GM23248 (cell line): Measurements from ENCODE around the gene ABLIM2. TPM values are rescaled to one million over a fixed set of nuclear protein-coding genes. Genes with fewer than 3 reads are reported as not detected.

Experiments used
- DNase-seq: peaks from one replicate; pipeline ENCODE4 v3.0.0-alpha.2; 2015
- H2AFZ ChIP-seq: fragments of 200-600 bp; sonication (generic); 2 replicates; pipeline ENCODE4 v1.6.1; 2016; ENCODE audit warnings: antibody characterized with exemption
- H3F3A ChIP-seq: fragments of 200-600 bp; sonication (generic); 2 replicates; pipeline ENCODE4 v1.6.1; 2016; ENCODE audit warnings: mild to moderate bottlenecking, antibody characterized with exemption, mixed run types; ENCODE audit not compliant: insufficient read depth
- H3K27ac ChIP-seq: fragments of 200-600 bp; sonication (generic); 2 replicates; pipeline ENCODE4 v1.5.1; 2016; ENCODE audit warnings: mild to moderate bottlenecking
- H3K27me3 ChIP-seq: fragments of 200-600 bp; sonication (generic); replicated peaks from 2 replicates; pipeline ENCODE4 v1.6.1; 2016; ENCODE audit warnings: mild to moderate bottlenecking; ENCODE audit not compliant: insufficient read depth
- H3K36me3 ChIP-seq: fragments of 200-600 bp; sonication (generic); 2 replicates; pipeline ENCODE4 v1.6.1; 2016; ENCODE audit warnings: low read depth, mild to moderate bottlenecking
- H3K4me1 ChIP-seq: fragments of 200-600 bp; sonication (generic); 2 replicates; pipeline ENCODE4 v1.6.1; 2016; ENCODE audit warnings: mild to moderate bottlenecking; ENCODE audit not compliant: insufficient read depth
- H3K4me2 ChIP-seq: fragments of 200-600 bp; sonication (generic); one replicate; pipeline ENCODE4 v1.6.1; 2016; ENCODE audit warnings: mild to moderate bottlenecking; ENCODE audit not compliant: unreplicated experiment
- H3K4me3 ChIP-seq: fragments of 200-600 bp; sonication (generic); 2 replicates; pipeline ENCODE4 v1.5.1; 2016; ENCODE audit warnings: mild to moderate bottlenecking
- H3K79me2 ChIP-seq: fragments of 200-600 bp; sonication (generic); 2 replicates; pipeline ENCODE4 v1.6.1; 2016; ENCODE audit warnings: mild to moderate bottlenecking; ENCODE audit not compliant: insufficient read depth
- H3K9ac ChIP-seq: fragments of 200-600 bp; sonication (generic); 2 replicates; pipeline ENCODE4 v1.6.1; 2016; ENCODE audit warnings: mild to moderate bottlenecking
- H3K9me2 ChIP-seq: fragments of 200-600 bp; sonication (generic); 2 replicates; pipeline ENCODE4 v1.6.1; 2016; ENCODE audit warnings: mixed run types, mild to moderate bottlenecking, moderate library complexity; ENCODE audit not compliant: insufficient read depth
- H3K9me3 ChIP-seq: fragments of 200-600 bp; sonication (generic); one replicate; pipeline ENCODE4 v1.6.1; 2017; ENCODE audit warnings: low read depth
- H4K20me1 ChIP-seq: fragments of 200-600 bp; sonication (generic); 2 replicates; pipeline ENCODE4 v1.6.0; 2016; ENCODE audit not compliant: insufficient read depth
- EZH2 ChIP-seq: fragments of 200-600 bp; sonication (generic); IDR thresholded peaks from 2 replicates; pipeline ENCODE4 v1.6.1; 2018; ENCODE audit warnings: antibody characterized with exemption, mild to moderate bottlenecking; ENCODE audit not compliant: insufficient read depth, poor library complexity, severe bottlenecking
- EZH2phosphoT487 ChIP-seq: fragments of 200-600 bp; sonication (generic); IDR thresholded peaks from 2 replicates; pipeline ENCODE4 v1.6.1; 2018; ENCODE audit warnings: antibody characterized with exemption, moderate library complexity, mild to moderate bottlenecking, low read depth; ENCODE audit not compliant: insufficient read depth
- WGBS, 2 experiments: methylation state at CpG; one replicate each; pipeline ENCODE4 v1.1.6; 2015 to 2017; ENCODE audit warnings: low lambda C conversion rate in 2 of 2, low coverage in 1 of 2; ENCODE audit errors: missing lambda C conversion rate in 2 of 2; 5-methylcytosine and 5-hydroxymethylcytosine counted together
- in situ Hi-C: fragments of 300-500 bp; cut with MboI; formaldehyde crosslinking; loops from 2 replicates; pipeline ENCODE4 v1.15.0; 2020
- polyA plus RNA-seq: library from polyadenylated mRNA; unstranded; fragments of >200 nt; fragmentation: Nextera tagmentation; extraction: Ambion mirVana; gene quantifications from 2 replicates; pipeline ENCODE4 v1.2.1, GENCODE V29; 2016
- total RNA-seq: library from RNA; depleted of rRNA; stranded (reverse); fragments of >200 nt; shearing (Covaris generic); gene quantifications from 2 replicates; pipeline ENCODE4 v1.2.3, GENCODE V29; 2014

Gene ABLIM2
- total and polyA plus RNA-seq, 2 experiments from 2014 or later: not detected

DNA sequence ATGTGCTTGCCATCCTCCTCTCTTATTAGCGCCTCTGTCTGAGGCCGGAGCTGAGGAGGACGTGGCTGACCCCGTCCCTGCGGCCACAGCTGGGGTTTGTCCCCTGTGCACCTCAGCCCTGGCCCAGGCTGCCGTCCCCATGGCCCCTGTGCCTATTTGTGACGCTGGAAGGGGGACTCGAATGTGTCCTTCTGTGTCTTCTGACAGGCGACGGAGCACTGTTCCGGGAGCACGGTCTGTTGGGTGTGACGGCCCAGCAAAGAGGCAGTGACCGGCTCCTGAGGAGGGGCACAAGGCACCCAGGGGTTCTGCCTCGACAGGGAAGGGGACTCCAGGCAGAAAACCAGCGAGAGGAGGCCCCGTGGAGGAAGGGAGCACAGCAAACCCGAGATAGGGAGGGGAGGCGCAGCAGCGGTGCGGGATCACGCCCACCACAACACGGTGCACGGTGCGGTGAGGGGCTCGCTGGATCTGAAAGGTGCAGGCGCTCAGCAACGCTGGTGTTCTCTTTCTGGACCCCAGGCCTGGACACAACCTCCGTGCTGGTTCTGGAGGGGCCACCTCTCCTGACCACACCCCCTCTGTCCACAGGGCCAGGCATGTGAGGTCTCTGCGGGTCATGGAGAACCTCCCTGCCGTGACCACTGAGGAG, 46.1 kb upstream of the ABLIM2 start:
- WGBS, 2 experiments: 87 to 89% methylated on average over 27 to 31 of the region's 31 CpGs
- H3K79me2 ChIP-seq: no peaks in the 10 kb centered on the region

DNA sequence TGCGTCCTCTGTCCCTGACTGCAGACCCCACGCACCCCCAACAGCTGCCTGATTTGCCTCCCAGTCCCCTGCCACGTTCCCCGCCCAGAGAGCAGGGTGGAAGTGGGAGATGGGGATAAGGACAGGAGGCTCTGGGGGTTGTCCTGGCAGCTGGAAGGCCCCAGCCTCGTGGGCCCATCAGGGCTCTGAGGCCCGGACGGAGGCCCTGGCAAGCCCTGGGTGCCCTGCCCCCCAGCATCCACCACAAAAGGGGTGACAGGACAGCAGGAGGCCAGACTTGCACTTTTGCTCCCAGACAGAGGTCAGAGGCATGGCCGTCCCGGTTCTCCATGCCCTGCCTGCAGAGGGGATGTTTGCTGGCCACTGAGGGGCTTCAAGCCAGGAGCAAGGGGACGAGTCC, 45.2 kb upstream of the ABLIM2 start:
- Histone ChIP-seq H3K9me3 (no peaks in the 10 kb centered on the region), H3K4me3 (no peak overlapping the region), H3F3A (no peaks in the 10 kb centered on the region), H2AFZ (no peak overlapping the region), H3K9ac (no peak overlapping the region), H3K27me3 (no peaks in the 10 kb centered on the region), H4K20me1 (no peaks in the 10 kb centered on the region), H3K27ac (no peak overlapping the region), H3K79me2 (no peaks in the 10 kb centered on the region), H3K9me2 (no peaks in the 10 kb centered on the region), H3K4me2 (no peak overlapping the region), H3K4me1 (peaks cover 5% of the 10 kb centered on the region; the same call in 1 of the 2 replicates), H3K36me3 (no peaks in the 10 kb centered on the region)
- 77 to 82% methylated on average over 10 of the region's 10 CpGs for WGBS, 2 experiments
- TF ChIP-seq EZH2phosphoT487: no peak
- TF ChIP-seq EZH2: no peak
- in situ Hi-C loops: no loop called here
- no peak for DNase-seq

More for the DNA sequence above, 46.1 kb upstream of the ABLIM2 start:
- Histone ChIP-seq H2AFZ (no peak overlapping the region), H3K9ac (no peak overlapping the region), H3K4me1 (no peaks in the 10 kb centered on the region), H3F3A (no peaks in the 10 kb centered on the region), H3K9me2 (no peaks in the 10 kb centered on the region), H4K20me1 (no peaks in the 10 kb centered on the region), H3K9me3 (no peaks in the 10 kb centered on the region), H3K36me3 (no peaks in the 10 kb centered on the region), H3K4me2 (no peak overlapping the region), H3K27ac (no peak overlapping the region), H3K4me3 (no peak overlapping the region), H3K27me3 (no peaks in the 10 kb centered on the region)
- no peak for TF ChIP-seq EZH2phosphoT487
- TF ChIP-seq EZH2: no peak
- DNase-seq: no peak
- in situ Hi-C loops: no loop called here

DNA sequence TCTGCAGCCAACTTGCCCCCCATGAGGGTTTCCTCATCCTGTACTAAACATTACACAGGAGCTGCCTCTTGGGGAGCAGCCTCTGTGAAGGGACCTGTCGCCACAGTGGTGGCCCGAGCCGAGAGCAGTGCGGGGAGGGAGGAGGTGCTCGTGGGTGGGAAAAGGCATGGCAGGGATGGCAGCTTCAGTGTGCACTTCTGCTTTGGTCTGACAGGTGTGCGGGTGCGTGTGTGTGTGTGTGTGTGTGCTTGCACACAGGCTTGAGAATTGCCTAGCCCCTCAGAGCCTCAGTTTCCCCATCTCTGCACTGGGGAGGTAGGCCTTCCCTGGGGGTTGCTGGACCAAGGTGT, 44.4 kb upstream of the ABLIM2 start:
- H4K20me1 ChIP-seq: no peaks in the 10 kb centered on the region
- in situ Hi-C loops: no loop called here
- H3K9ac ChIP-seq: no peak overlapping the region
- no peaks in the 10 kb centered on the region for H3F3A ChIP-seq
- no peaks in the 10 kb centered on the region for H3K27me3 ChIP-seq
- 85 to 87% methylated on average over 7 of the region's 7 CpGs for WGBS, 2 experiments
- H3K36me3 ChIP-seq: no peaks in the 10 kb centered on the region
- H3K27ac ChIP-seq: no peak overlapping the region
- H2AFZ ChIP-seq: no peak overlapping the region
- TF ChIP-seq EZH2phosphoT487: no peak
- TF ChIP-seq EZH2: no peak
- no peak for DNase-seq
- no peak overlapping the region for H3K4me2 ChIP-seq
- no peaks in the 10 kb centered on the region for H3K9me2 ChIP-seq
- H3K4me3 ChIP-seq: no peak overlapping the region
- peaks cover 8% of the 10 kb centered on the region; the same call in 1 of the 2 replicates for H3K4me1 ChIP-seq
- H3K9me3 ChIP-seq: no peaks in the 10 kb centered on the region
- H3K79me2 ChIP-seq: no peaks in the 10 kb centered on the region

DNA sequence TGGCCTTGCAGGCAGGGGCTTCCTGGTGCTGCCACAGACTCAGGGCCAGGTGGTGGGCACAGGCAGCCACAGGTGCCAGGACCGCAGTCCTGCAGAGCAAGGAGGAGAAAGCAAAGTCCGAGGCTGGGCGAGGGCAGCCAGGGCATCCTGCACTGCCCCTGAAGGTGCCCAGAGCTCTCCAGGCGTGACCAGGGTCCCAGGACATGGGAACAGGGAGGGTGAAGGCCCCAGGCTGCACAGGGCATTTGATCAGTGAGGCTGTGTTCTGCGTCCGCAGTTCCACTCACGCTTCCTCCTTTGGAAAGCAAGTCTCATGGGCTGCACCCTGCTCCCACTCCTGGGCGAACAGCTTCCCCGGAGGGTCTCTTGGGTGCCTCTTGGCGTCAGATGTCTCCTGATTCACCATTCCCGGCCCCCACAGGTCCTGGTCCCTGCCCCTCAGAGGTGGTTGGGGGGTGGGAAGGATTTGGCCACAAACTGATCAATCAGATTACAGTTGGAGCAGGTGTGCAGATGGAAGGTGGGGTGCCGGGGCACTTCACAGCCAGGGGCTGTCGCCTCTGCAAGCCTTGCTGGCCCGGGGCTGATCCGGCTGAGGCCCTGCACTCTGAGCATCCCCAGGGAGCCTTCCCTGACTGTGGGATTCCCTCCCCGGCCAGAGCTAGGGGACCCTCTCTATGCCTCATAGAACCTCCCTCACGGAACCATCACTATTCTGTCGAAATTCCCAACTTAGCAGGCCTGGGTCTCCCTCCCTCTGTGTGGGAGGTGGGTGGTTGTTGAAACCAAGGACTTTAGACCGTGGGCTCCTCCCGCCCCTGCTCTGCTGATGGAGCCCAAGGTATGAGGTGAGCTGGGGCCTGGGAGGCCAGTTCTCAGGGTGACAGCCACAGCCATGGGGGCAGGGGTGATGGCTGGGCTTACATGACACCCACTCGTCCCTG, 43.8 kb upstream of the ABLIM2 start:
- no peaks in the 10 kb centered on the region for H3K9me2 ChIP-seq
- WGBS, 2 experiments: 83 to 85% methylated on average over 19 to 21 of the region's 21 CpGs
- H3K27me3 ChIP-seq: no peaks in the 10 kb centered on the region
- no peak overlapping the region for H3K4me3 ChIP-seq
- H3K79me2 ChIP-seq: no peaks in the 10 kb centered on the region
- no peaks in the 10 kb centered on the region for H3K36me3 ChIP-seq
- no peak overlapping the region for H3K27ac ChIP-seq
- H3K9ac ChIP-seq: no peak overlapping the region
- no peaks in the 10 kb centered on the region for H4K20me1 ChIP-seq
- no peaks in the 10 kb centered on the region for H3K9me3 ChIP-seq
- H3K4me1 ChIP-seq: peaks cover 8% of the 10 kb centered on the region; the same call in 1 of the 2 replicates
- H2AFZ ChIP-seq: no peak overlapping the region
- no peak overlapping the region for H3K4me2 ChIP-seq
- DNase-seq: no peak
- in situ Hi-C loops: no loop called here
- TF ChIP-seq EZH2phosphoT487 (no peak), EZH2 (no peak)
- H3F3A ChIP-seq: no peaks in the 10 kb centered on the region
